Endothelial cell of umbilical vein (primary cell): ENCODE measurements around the gene EVX1. TPM values are rescaled to one million over a fixed set of nuclear protein-coding genes. Genes with fewer than 3 reads are reported as not detected.

Experiments used
- BruUV-seq: library from RNA; stranded (reverse); fragments of 400-500 nt; replicated peaks from 2 replicates; lab custom pipeline; 2021; lab: Mats Ljungman, UMichigan
- CTCF ChIA-PET: fragments of 300-600, 350-600 bp; sonication (Branson Sonifier 250); formaldehyde crosslinking; loops from one replicate; lab custom pipeline; 2021; ENCODE audit warnings: antibody characterized with exemption, inconsistent platforms; lab: Charles Lee
- POLR2A ChIA-PET: fragments of 300-600, 350-600 bp; sonication (Branson Sonifier 250); formaldehyde crosslinking; loops from one replicate; lab custom pipeline; 2021; ENCODE audit warnings: antibody characterized with exemption, inconsistent platforms; lab: Charles Lee
- DNase-seq: peaks from one replicate; pipeline ENCODE4 v3.0.0-alpha.2; 2011; ENCODE audit warnings: low read depth, low spot score
- FAIRE-seq: peaks from 2 replicates; lab custom pipeline; 2011; peaks lifted over from hg19 to GRCh38; lab: Jason Lieb, UNC
- H2AFZ ChIP-seq: 2 replicates; pipeline ENCODE4 v1.6.0; 2012; ENCODE audit warnings: low read depth, low read length, control low read depth, inconsistent platforms
- H3K27ac ChIP-seq: 2 replicates; pipeline ENCODE4 v1.5.1; 2011; ENCODE audit warnings: low read depth, mild to moderate bottlenecking, control low read depth, low read length, moderate library complexity; ENCODE audit not compliant: insufficient read depth
- H3K27me3 ChIP-seq, 2 experiments: 2 replicates each; pipeline versions ENCODE4 v1.6.0 to v1.6.1; 2011; ENCODE audit warnings: low read length in 2 of 2, mixed read lengths in 1 of 2; ENCODE audit not compliant: control insufficient read depth in 2 of 2, insufficient read depth in 2 of 2
- H3K36me3 ChIP-seq, 2 experiments: 2 replicates in 1 of 2; 3 replicates in 1 of 2; pipeline ENCODE4 v1.5.1; 2011; ENCODE audit warnings: low read length in 2 of 2, mild to moderate bottlenecking in 1 of 2, moderate library complexity in 1 of 2; ENCODE audit not compliant: control insufficient read depth in 2 of 2, insufficient read depth in 2 of 2; ENCODE audit errors: extremely low read depth in 1 of 2
- H3K4me1 ChIP-seq: 3 replicates; pipeline ENCODE4 v1.5.1; 2011; ENCODE audit warnings: mild to moderate bottlenecking, low read length; ENCODE audit not compliant: control insufficient read depth, insufficient read depth; ENCODE audit errors: extremely low read depth
- H3K4me2 ChIP-seq: 2 replicates; pipeline ENCODE4 v1.6.1; 2011; ENCODE audit warnings: low read length, control low read depth, mixed read lengths; ENCODE audit not compliant: insufficient read depth
- H3K4me3 ChIP-seq, 3 experiments: fragments of 200-600 bp in 1 of 3; sonication (generic), shearing (Covaris generic) in 1 of 3; replicated peaks in 1 of 3; 2 replicates each; pipeline ENCODE4 v1.5.1; 2011 to 2016; ENCODE audit warnings: control low read depth in 3 of 3, low read length in 3 of 3, mild to moderate bottlenecking in 2 of 3, inconsistent platforms in 1 of 3, low read depth in 1 of 3, moderate library complexity in 1 of 3; ENCODE audit not compliant: insufficient read depth in 1 of 3
- H3K79me2 ChIP-seq: 2 replicates; pipeline ENCODE4 v1.6.0; 2012; ENCODE audit warnings: low read length, inconsistent platforms; ENCODE audit not compliant: control insufficient read depth, insufficient read depth
- H3K9ac ChIP-seq: replicated peaks from 2 replicates; pipeline ENCODE3; 2011; ENCODE audit warnings: low read length, control low read depth; ENCODE audit not compliant: insufficient read depth; ENCODE audit errors: extremely low read depth
- H3K9me1 ChIP-seq: replicated peaks from 3 replicates; pipeline ENCODE4 v1.6.0; 2011; ENCODE audit warnings: mild to moderate bottlenecking, low read length; ENCODE audit not compliant: control insufficient read depth, insufficient read depth; ENCODE audit errors: extremely low read depth
- H3K9me3 ChIP-seq: replicated peaks from 2 replicates; pipeline ENCODE4 v1.5.1; 2012; ENCODE audit warnings: low read length, inconsistent platforms; ENCODE audit not compliant: control insufficient read depth, insufficient read depth
- H4K20me1 ChIP-seq: replicated peaks from 2 replicates; pipeline ENCODE3; 2011; ENCODE audit warnings: mild to moderate bottlenecking, low read length; ENCODE audit not compliant: control insufficient read depth, insufficient read depth; ENCODE audit errors: extremely low read depth
- EZH2 ChIP-seq: IDR thresholded peaks from 2 replicates; pipeline ENCODE4 v1.6.1; 2012; ENCODE audit warnings: borderline replicate concordance, low read depth, mild to moderate bottlenecking, moderate library complexity, low read length, inconsistent platforms; ENCODE audit not compliant: severe bottlenecking
- GATA2 ChIP-seq: IDR thresholded peaks from 2 replicates; pipeline ENCODE4 v1.7.0; 2011; ENCODE audit warnings: low read depth, mild to moderate bottlenecking, moderate library complexity, mixed read lengths, low read length; ENCODE audit not compliant: insufficient read length, insufficient read depth
- MYC ChIP-seq: IDR thresholded peaks from one replicate; pipeline ENCODE4 v1.6.1; 2011; ENCODE audit warnings: mild to moderate bottlenecking, low read depth, low read length
- POLR2AphosphoS5 ChIP-seq: IDR thresholded peaks from 2 replicates; pipeline ENCODE4 v1.6.1; 2012; ENCODE audit warnings: low read depth, mild to moderate bottlenecking, control low read depth, low read length, moderate library complexity; ENCODE audit not compliant: insufficient read depth
- dilution Hi-C: fragments of 300-500 bp; cut with MboI; formaldehyde crosslinking; loops from one replicate; pipeline ENCODE4 v1.15.0; 2019; ENCODE audit warnings: low sequenced_read_pairs; ENCODE audit not compliant: extremely low pct_ligation_motif_present
- intact Hi-C: fragments of 100-400 bp; cut with micrococcal nuclease; formaldehyde crosslinking; loops from one replicate; pipeline ENCODE4 v1.10.0; 2022
- polyA plus RNA-seq, 4 experiments: library from polyadenylated mRNA; depleted of rRNA in 3 of 4; stranded (reverse) in 3 of 4; unstranded in 1 of 4; fragments of >200 nt; gene quantifications; 2 replicates each; pipeline versions ENCODE4 v1.2.1 to v1.2.3, GENCODE V29; 2011 to 2012; ENCODE audit warnings: missing spikeins in 1 of 4
- total RNA-seq: library from RNA; stranded (reverse); gene quantifications from 2 replicates; pipeline ENCODE4 v1.2.3, GENCODE V29; 2021

Gene EVX1
- total and polyA plus RNA-seq, 2 donors (not counting 3 experiments of a cell fraction or from before 2014, with no cell fraction given), result not detected

DNA sequence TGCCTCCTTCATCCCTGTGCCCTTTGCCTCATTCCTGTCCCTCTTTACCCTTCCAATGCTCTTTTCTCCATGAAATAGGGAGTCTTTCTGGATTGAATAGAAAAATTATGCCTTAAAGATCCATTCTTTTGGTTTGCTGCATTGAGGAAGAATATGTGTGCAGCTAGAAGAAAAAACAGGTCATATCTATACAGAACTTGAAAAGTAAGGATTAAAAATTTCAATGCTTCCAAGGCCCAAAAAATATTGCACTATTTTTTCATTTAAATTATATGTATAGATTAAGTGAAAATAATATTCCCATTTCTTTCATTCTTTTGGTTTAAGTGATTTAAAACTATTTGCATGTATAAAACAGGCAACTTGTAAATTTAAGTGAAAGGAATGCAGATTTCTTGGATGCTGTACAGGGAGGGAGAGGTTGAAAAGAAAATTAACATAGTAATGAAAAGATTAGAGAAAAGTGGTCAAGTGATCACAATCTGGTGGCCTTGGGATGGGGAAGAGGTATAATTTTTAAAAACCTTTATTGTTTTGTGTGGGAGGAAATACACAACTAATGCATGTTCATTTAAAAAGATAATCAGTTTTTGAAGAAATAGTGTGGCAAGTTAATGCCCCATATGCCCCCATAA, 18.5 kb upstream of the EVX1 start:
- Histone ChIP-seq H3K4me1 (no peaks in the 10 kb centered on the region), H3K27ac (no peak overlapping the region), H3K27me3 (peaks cover 69 to 83% of the 10 kb centered on the region in 2 experiments), H3K9ac (no peak overlapping the region), H3K9me3 (no peaks in the 10 kb centered on the region), H3K36me3 (no peaks in the 10 kb centered on the region), H3K4me3 (no peak overlapping the region), H4K20me1 (no peaks in the 10 kb centered on the region), H3K9me1 (no peaks in the 10 kb centered on the region), H2AFZ (no peak overlapping the region), H3K79me2 (no peaks in the 10 kb centered on the region), H3K4me2 (no peak overlapping the region)
- dilution Hi-C loops (no loop called here), intact Hi-C loops (loop anchor here (2.0 kb wide), 1 partner anchor 13 kb away; no protein-coding TSS in a partner anchor)
- FAIRE-seq, result no peak
- ChIA-PET POLR2A (no interaction called here), CTCF (no interaction called here)
- no TSS peak for BruUV-seq
- DNase-seq, result no peak
- TF ChIP-seq MYC, result no peak

DNA sequence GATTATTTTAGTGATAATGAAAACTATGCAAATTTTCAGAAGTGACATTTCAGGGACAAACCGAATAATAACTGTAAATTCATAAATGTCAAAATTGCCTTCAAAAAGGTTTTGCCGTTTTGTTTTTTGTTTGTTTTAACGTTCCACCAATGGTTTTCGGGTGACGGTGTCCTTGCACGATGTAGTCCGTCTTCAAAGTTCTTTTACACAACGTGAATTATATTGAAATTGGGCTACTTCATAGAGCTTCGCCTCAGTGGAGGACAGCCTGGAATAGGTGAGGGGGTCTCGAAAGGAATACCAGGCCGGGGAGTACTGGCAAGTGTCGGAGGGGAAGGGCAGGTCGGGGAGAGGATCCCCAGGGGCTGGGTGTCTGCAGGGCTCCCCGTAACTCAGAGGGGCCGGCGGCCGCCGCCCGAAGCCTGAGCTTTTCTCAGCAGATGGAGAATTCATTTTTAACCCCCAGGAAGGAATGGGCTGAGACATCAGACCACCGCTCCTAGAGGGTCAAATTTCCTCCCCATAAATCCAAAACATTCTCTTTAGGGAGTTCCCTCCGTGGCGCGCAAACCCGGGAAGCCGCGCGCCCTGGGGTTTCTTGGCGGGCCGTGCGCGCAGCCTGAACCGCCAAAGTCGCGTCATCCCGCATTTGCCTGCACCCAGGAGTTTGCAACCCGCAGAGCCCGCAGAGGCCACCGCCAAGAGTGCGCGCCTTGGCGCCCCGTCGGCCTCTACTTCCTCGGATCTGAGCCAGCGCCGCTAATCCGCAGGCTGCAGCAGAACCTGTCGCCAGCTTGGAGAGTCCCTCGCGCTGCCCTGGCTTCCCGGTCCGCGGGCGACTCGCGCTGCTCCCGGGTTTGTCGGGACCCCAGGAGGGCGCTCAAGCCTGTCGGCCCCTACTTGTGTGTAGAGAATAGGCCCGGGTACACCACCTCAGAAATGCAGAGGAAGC, 17.3 kb upstream of the EVX1 start:
- H3K4me1 ChIP-seq, result no peaks in the 10 kb centered on the region
- FAIRE-seq (no peak), DNase-seq (no peak)
- no peak overlapping the region for H3K27ac ChIP-seq
- H3K4me2 ChIP-seq, result no peak overlapping the region
- no peaks in the 10 kb centered on the region for H4K20me1 ChIP-seq
- dilution Hi-C loops, result no loop called here
- no peak overlapping the region for H3K4me3 ChIP-seq
- H3K27me3 ChIP-seq, result peaks cover 69 to 80% of the 10 kb centered on the region in 2 experiments
- no peak overlapping the region for H2AFZ ChIP-seq
- TF ChIP-seq POLR2AphosphoS5 (no peak), EZH2 (peak; percentile 97), GATA2 (no peak)
- H3K79me2 ChIP-seq, result no peaks in the 10 kb centered on the region
- ChIA-PET CTCF (no interaction called here), POLR2A (no interaction called here)
- intact Hi-C loops, result loop anchor here (2.0 kb wide), 1 partner anchor 14 kb away; no protein-coding TSS in a partner anchor
- no peak overlapping the region for H3K9ac ChIP-seq
- no TSS peak for BruUV-seq
- H3K36me3 ChIP-seq, result no peaks in the 10 kb centered on the region
- no peaks in the 10 kb centered on the region for H3K9me1 ChIP-seq
- H3K9me3 ChIP-seq, result no peaks in the 10 kb centered on the region
